ENCODE measurements around the gene CNTN1. TPM values are rescaled to one million over a fixed set of nuclear protein-coding genes. Genes with fewer than 3 reads are reported as not detected.

Gene CNTN1
- total RNA-seq, 1 experiment from 2014 or later, result not detected

DNA sequence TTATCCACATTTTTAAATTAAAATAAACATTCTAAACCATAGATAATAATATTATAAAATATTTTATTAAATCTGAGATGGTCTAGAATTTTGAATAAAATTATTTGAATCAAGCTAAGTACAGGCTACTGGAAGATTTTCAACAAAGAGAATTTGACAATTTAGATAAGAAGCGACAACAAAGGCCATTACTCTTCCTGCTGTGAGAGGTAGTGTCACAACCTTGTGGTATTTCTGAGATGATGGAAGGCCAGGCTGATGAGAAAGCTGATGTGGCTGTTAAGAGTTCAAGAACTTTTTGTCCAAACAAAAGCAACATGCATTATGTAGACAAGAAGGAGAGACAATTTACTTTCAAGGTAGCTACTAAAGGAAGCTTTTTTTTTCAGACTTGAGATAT, 43.7 kb upstream of the CNTN1 start:
- ChIA-PET CTCF (interaction anchor here (0.6 kb wide), 1 partner anchor 24 kb away, joined by 4 read pairs; no protein-coding TSS in a partner anchor), POLR2A (no interaction called here)
- Mint-ChIP-seq H3K4me1 (ENCODE audit: insufficient read depth, unreplicated experiment) (no peaks in the 10 kb centered on the region), H3K27me3 (ENCODE audit: insufficient read depth, unreplicated experiment) (peaks cover 18% of the 10 kb centered on the region), H3K4me3 (ENCODE audit: unreplicated experiment) (no peak overlapping the region), H3K36me3 (ENCODE audit: insufficient read depth, unreplicated experiment) (no peaks in the 10 kb centered on the region), H3K27ac (ENCODE audit: low read depth, unreplicated experiment) (no peak overlapping the region), H3K9me3 (ENCODE audit: unreplicated experiment) (no peaks in the 10 kb centered on the region)
- DNase-seq (ENCODE audit: unreplicated experiment), result no peak
- TF ChIP-seq CTCF (IDR thresholded peaks at IDR 0.05; ENCODE audit: unreplicated experiment), result no peak
- intact Hi-C loops (cut with micrococcal nuclease), result no loop called here
- no TSS peak for BruUV-seq (replicated peaks)

- H3K4me1 Mint-ChIP-seq (ENCODE audit: insufficient read depth, unreplicated experiment), result no peaks in the 10 kb centered on the region
- no TSS peak for BruUV-seq (replicated peaks)
- H3K4me3 Mint-ChIP-seq (ENCODE audit: unreplicated experiment), result no peak overlapping the region
- no peak for TF ChIP-seq CTCF (IDR thresholded peaks at IDR 0.05; ENCODE audit: unreplicated experiment)
- peaks cover 18% of the 10 kb centered on the region for H3K27me3 Mint-ChIP-seq (ENCODE audit: insufficient read depth, unreplicated experiment)
- H3K36me3 Mint-ChIP-seq (ENCODE audit: insufficient read depth, unreplicated experiment), result no peaks in the 10 kb centered on the region
- CTCF ChIA-PET, result no interaction called here
- H3K9me3 Mint-ChIP-seq (ENCODE audit: unreplicated experiment), result no peaks in the 10 kb centered on the region
- H3K27ac Mint-ChIP-seq (ENCODE audit: low read depth, unreplicated experiment), result no peak overlapping the region
- no peak for DNase-seq (ENCODE audit: unreplicated experiment)
- POLR2A ChIA-PET, result no interaction called here
- intact Hi-C loops (cut with micrococcal nuclease), result no loop called here
These were observed 42.1 kb upstream of the CNTN1 start for GRCh38 chr12:40650038-40650704.

DNA sequence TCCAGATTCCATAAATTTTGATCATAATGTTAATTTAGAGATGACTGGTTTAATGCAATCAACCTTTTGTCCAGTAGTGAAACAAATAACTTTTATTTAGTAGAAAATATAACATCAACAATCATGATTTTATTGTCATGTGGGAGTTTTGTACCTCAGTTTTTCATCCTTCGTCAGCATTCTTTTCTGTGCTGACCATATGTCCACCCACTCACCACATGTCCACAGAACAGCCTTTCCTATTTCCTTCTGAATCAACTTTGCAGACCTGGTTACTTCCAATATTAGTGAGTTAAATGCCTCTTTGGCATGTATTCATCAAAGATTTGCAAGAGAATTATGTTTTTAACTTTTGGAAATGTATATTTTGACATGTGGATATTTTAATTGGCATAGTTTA, 36.8 kb upstream of the CNTN1 start:
- CTCF ChIA-PET, result no interaction called here
- TF ChIP-seq CTCF (IDR thresholded peaks at IDR 0.05; ENCODE audit: unreplicated experiment), result no peak
- H3K4me3 Mint-ChIP-seq (ENCODE audit: unreplicated experiment), result no peak overlapping the region
- POLR2A ChIA-PET, result no interaction called here
- DNase-seq (ENCODE audit: unreplicated experiment), result no peak
- H3K27ac Mint-ChIP-seq (ENCODE audit: low read depth, unreplicated experiment), result no peak overlapping the region
- no peaks in the 10 kb centered on the region for H3K36me3 Mint-ChIP-seq (ENCODE audit: insufficient read depth, unreplicated experiment)
- H3K4me1 Mint-ChIP-seq (ENCODE audit: insufficient read depth, unreplicated experiment), result no peaks in the 10 kb centered on the region
- BruUV-seq (replicated peaks), result no TSS peak
- H3K9me3 Mint-ChIP-seq (ENCODE audit: unreplicated experiment), result no peaks in the 10 kb centered on the region
- no peaks in the 10 kb centered on the region for H3K27me3 Mint-ChIP-seq (ENCODE audit: insufficient read depth, unreplicated experiment)
- intact Hi-C loops (cut with micrococcal nuclease), result no loop called here

DNA sequence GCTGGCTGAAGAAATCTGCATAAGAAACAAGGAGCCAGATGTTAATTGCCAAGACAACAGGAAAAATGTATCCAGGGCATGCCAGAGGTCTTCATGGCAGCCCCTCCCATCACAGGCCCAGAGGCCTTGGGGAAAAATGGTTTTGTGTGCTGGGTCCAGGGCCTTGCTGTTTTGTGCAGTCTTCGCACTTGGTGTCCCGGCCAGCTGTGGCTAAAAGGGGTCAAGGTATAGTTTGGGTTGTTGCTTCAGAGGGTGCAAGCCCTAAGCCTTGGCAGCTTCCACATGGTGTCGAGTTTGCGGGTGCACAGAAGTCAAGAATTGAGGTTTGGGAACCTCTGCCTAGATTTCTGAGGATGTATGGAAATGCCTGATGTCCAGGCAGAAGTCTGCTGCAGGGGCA, 29.9 kb upstream of the CNTN1 start:
- Mint-ChIP-seq H3K36me3 (ENCODE audit: insufficient read depth, unreplicated experiment) (no peaks in the 10 kb centered on the region), H3K9me3 (ENCODE audit: unreplicated experiment) (no peaks in the 10 kb centered on the region), H3K27me3 (ENCODE audit: insufficient read depth, unreplicated experiment) (no peaks in the 10 kb centered on the region), H3K4me1 (ENCODE audit: insufficient read depth, unreplicated experiment) (no peaks in the 10 kb centered on the region), H3K27ac (ENCODE audit: low read depth, unreplicated experiment) (no peak overlapping the region), H3K4me3 (ENCODE audit: unreplicated experiment) (no peak overlapping the region)
- BruUV-seq (replicated peaks), result no TSS peak
- no peak for TF ChIP-seq CTCF (IDR thresholded peaks at IDR 0.05; ENCODE audit: unreplicated experiment)
- intact Hi-C loops (cut with micrococcal nuclease), result no loop called here
- ChIA-PET CTCF (no interaction called here), POLR2A (no interaction called here)
- DNase-seq (ENCODE audit: unreplicated experiment), result no peak
